HepG2 (cell line): ENCODE data around the gene ZNF740. TPM values are rescaled to one million over a fixed set of nuclear protein-coding genes. Genes with fewer than 3 reads are reported as not detected.

ENCODE experiments used
- ATAC-seq: fragments of 200-7000 bp; cut with Tn5 transposase; 3 replicates; pipeline ENCODE4 v1.9.1; 2020; ENCODE audit warnings: mild to moderate bottlenecking, moderate library complexity
- BruUV-seq: library from RNA; stranded (reverse); fragments of 400-500 nt; replicated peaks from 2 replicates; lab custom pipeline; 2021; lab: Mats Ljungman, UMichigan
- CTCF ChIA-PET: fragments of 300-600 bp; formaldehyde crosslinking; extraction: SDS; loops from one replicate; lab custom pipeline; 2021; ENCODE audit warnings: low total read pairs, inconsistent platforms, low intra/inter-chr PET ratio; lab: Yijun Ruan, JAX
- POLR2A ChIA-PET: fragments of 350-600 bp; sonication (Branson Sonifier 250); formaldehyde crosslinking; loops from one replicate; lab custom pipeline; 2020; ENCODE audit warnings: antibody characterized with exemption, inconsistent platforms; lab: Yijun Ruan, JAX
- DNase-seq: peaks from one replicate; pipeline ENCODE4 v3.0.0-alpha.2; 2015; ENCODE audit warnings: low spot score
- FAIRE-seq: peaks from 3 replicates; lab custom pipeline; 2011; peaks lifted over from hg19 to GRCh38; lab: Jason Lieb, UNC
- H2AFZ ChIP-seq: one replicate; pipeline ENCODE4 v1.6.1; 2011; ENCODE audit warnings: low read length, inconsistent platforms
- H3K27ac ChIP-seq: fragments of 300-600 bp; 3 replicates; pipeline ENCODE4 v1.8.0; 2011; ENCODE audit warnings: mixed run types, mild to moderate bottlenecking, mixed read lengths, low read length, inconsistent platforms; ENCODE audit not compliant: insufficient read depth; ENCODE audit errors: extremely low read length
- H3K27me3 ChIP-seq, 2 experiments: fragments of 200-600 bp in 1 of 2; 2 replicates in 1 of 2; 3 replicates in 1 of 2; pipeline versions ENCODE4 v1.6.0 to v1.8.0; 2011; ENCODE audit warnings: low read length in 2 of 2, mild to moderate bottlenecking in 2 of 2, moderate library complexity in 2 of 2, inconsistent platforms in 1 of 2; ENCODE audit not compliant: insufficient read depth in 2 of 2, control insufficient read depth in 1 of 2
- H3K36me3 ChIP-seq, 2 experiments: fragments of 200-600 bp in 1 of 2; replicated peaks in 1 of 2; 2 replicates in 1 of 2; 3 replicates in 1 of 2; pipeline versions ENCODE4 v1.5.1 to v1.8.0; 2011; ENCODE audit warnings: low read length in 2 of 2, inconsistent platforms in 1 of 2; ENCODE audit not compliant: insufficient read depth in 2 of 2, control insufficient read depth in 1 of 2
- H3K4me1 ChIP-seq: 2 replicates; pipeline ENCODE4 v1.5.1; 2012; ENCODE audit warnings: low read length, inconsistent platforms; ENCODE audit not compliant: insufficient read depth
- H3K4me2 ChIP-seq: 2 replicates; pipeline ENCODE4 v1.6.0; 2011; ENCODE audit warnings: low read depth, low read length, inconsistent platforms
- H3K4me3 ChIP-seq, 3 experiments: fragments of 200-600 bp in 1 of 3; sonication (generic), shearing (Covaris generic) in 1 of 3; replicated peaks in 1 of 3; 2 replicates each; pipeline ENCODE4 v1.5.1; 2011 to 2016; ENCODE audit warnings: low read length in 3 of 3, inconsistent platforms in 2 of 3, low read depth in 2 of 3, mild to moderate bottlenecking in 2 of 3, control low read depth in 1 of 3, mixed read lengths in 1 of 3; ENCODE audit not compliant: insufficient read depth in 1 of 3
- H3K79me2 ChIP-seq: one replicate; pipeline ENCODE4 v1.6.1; 2011; ENCODE audit warnings: low read length, inconsistent platforms; ENCODE audit not compliant: insufficient read depth
- H3K9ac ChIP-seq: 2 replicates; pipeline ENCODE4 v1.6.0; 2011; ENCODE audit warnings: mild to moderate bottlenecking, low read depth, low read length, inconsistent platforms; ENCODE audit not compliant: insufficient read depth
- H3K9me3 ChIP-seq: 2 replicates; pipeline ENCODE4 v1.5.1; 2012; ENCODE audit warnings: mild to moderate bottlenecking, low read length
- H4K20me1 ChIP-seq: 2 replicates; pipeline ENCODE4 v1.6.0; 2011; ENCODE audit warnings: inconsistent platforms, mild to moderate bottlenecking, low read length, moderate library complexity; ENCODE audit not compliant: insufficient read depth
- CERS6 ChIP-seq: sonication (generic); formaldehyde crosslinking; IDR thresholded peaks from 2 replicates; pipeline ENCODE4 v1.5.0; 2020; ENCODE audit warnings: missing genetic modification reagents
- HNF1A ChIP-seq, 2 experiments: sonication (generic) in 1 of 2; formaldehyde crosslinking in 1 of 2; IDR thresholded peaks; 2 replicates each; pipeline versions ENCODE4 v1.4.0 to v1.6.1; 2016 to 2020; ENCODE audit warnings: borderline replicate concordance in 1 of 2, low read depth in 1 of 2, mild to moderate bottlenecking in 1 of 2, missing genetic modification reagents in 1 of 2
- KLF9 ChIP-seq: IDR thresholded peaks from 2 replicates; pipeline ENCODE4 v1.6.1; 2016; ENCODE audit warnings: low read depth
- MATR3 ChIP-seq: sonication (generic); formaldehyde crosslinking; IDR thresholded peaks from 2 replicates; pipeline ENCODE4 v1.4.0; 2020; ENCODE audit warnings: missing genetic modification reagents
- NR2F2 ChIP-seq: IDR thresholded peaks from 2 replicates; pipeline ENCODE4 v1.6.1; 2012; ENCODE audit warnings: low read depth, inconsistent platforms, borderline replicate concordance
- SOX5 ChIP-seq: IDR thresholded peaks from 2 replicates; pipeline ENCODE4 v1.6.1; 2016; ENCODE audit warnings: borderline replicate concordance
- TMF1 ChIP-seq: sonication (generic); formaldehyde crosslinking; IDR thresholded peaks from 2 replicates; pipeline ENCODE4 v1.8.1; 2022; ENCODE audit warnings: low read depth, missing genetic modification reagents
- ZBTB3 ChIP-seq: sonication (generic); formaldehyde crosslinking; IDR thresholded peaks from 2 replicates; pipeline ENCODE4 v1.4.0; 2020; ENCODE audit warnings: low read depth, mild to moderate bottlenecking, moderate library complexity, missing genetic modification reagents, borderline replicate concordance
- ZNF24 ChIP-seq: fragments of 450-650 bp; IDR thresholded peaks from 2 replicates; pipeline ENCODE4 v1.6.1; 2017; ENCODE audit warnings: antibody characterized with exemption, mild to moderate bottlenecking
- ZNF574 ChIP-seq: sonication (generic); formaldehyde crosslinking; IDR thresholded peaks from 2 replicates; pipeline ENCODE4 v1.4.0; 2020; ENCODE audit warnings: missing genetic modification reagents
- in situ Hi-C: cut with HindIII; loops from 2 replicates; pipeline ENCODE4 v1.10.0; 2017; ENCODE audit warnings: low pct_unique_long_range_greater_than_20kb; ENCODE audit not compliant: extremely low pct_ligation_motif_present
- intact Hi-C: fragments of 100-400 bp; cut with micrococcal nuclease; formaldehyde crosslinking; loops from one replicate; pipeline ENCODE4 v1.10.0; 2022; ENCODE audit not compliant: unreplicated experiment
- polyA plus RNA-seq, 8 experiments: library from polyadenylated mRNA; depleted of rRNA in 3 of 8; stranded (reverse) in 7 of 8; unstranded in 1 of 8; fragments of >200 nt; fragmentation: Illumina TruSeq in 4 of 8; extraction: Trizol in 4 of 8; gene quantifications; 2 replicates each; pipeline versions ENCODE4 v1.2.1 to v1.2.3, GENCODE V29; 2011 to 2016; ENCODE audit warnings: low read depth in 4 of 8, missing spikeins in 1 of 8, mixed read lengths in 1 of 8; ENCODE audit not compliant: insufficient read depth in 1 of 8
- total RNA-seq, 5 experiments: library from RNA; depleted of rRNA; stranded (reverse); fragments of >200 nt; fragmentation: Illumina TruSeq; extraction: Trizol; gene quantifications; 2 replicates each; pipeline ENCODE4 v1.2.3, GENCODE V29; 2016; ENCODE audit warnings: low read depth in 1 of 5

The ZNF740 gene
- total and polyA plus RNA-seq, 2 of the 13 experiments (the other 11 are each of a cell fraction or from before 2014, with no cell fraction given): 16.9 to 19.0 TPM

DNA sequence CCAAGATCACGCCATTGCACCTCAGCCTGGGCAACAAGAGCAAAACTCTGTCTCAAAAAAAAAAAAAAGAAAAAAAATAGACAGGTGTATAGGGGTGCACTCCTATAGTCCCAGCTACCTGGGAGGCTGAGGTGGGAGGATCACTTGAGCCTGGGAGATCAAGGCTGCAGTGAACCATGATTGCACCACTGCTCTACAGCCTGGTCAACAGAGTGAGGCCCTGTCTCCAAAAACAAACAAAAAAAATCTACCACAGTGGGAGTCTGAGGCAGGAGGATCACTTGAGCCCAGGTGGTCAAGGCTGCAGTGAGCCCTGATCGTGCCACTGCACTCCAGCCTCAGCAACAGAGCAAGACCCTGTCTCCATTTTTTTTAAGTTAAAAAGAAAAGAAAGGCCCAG, 17.5 kb upstream of the ZNF740 start (continued):
- 0 out of 2 replicates have a peak, but pooled peaks have one; percentile 18 for TF ChIP-seq ZNF574

- H3K4me2 ChIP-seq: no peak overlapping the region
- CTCF ChIA-PET: no interaction called here
- no peak for ATAC-seq
- H3K79me2 ChIP-seq: no peaks in the 10 kb centered on the region
- peaks cover 34% of the 10 kb centered on the region for H3K4me1 ChIP-seq
- TF ChIP-seq ZNF24 (no peak), ZBTB3 (CRISPR knock-in tag) (no peak), NR2F2 (no peak), KLF9 (CRISPR knock-in tag) (no peak), TMF1 (CRISPR knock-in tag) (no peak), SOX5 (CRISPR knock-in tag) (no peak), CERS6 (CRISPR knock-in tag) (no peak), HNF1A (IDR thresholded peaks at IDR 0.05; ENCODE audit: low read depth) (no peak), HNF1A (CRISPR knock-in tag; IDR thresholded peaks at IDR 0.05; ENCODE audit: borderline replicate concordance) (no peak), MATR3 (CRISPR knock-in tag) (no peak)
- TF ChIP-seq, all 625 proteins: peak for 0
- H3K4me3 ChIP-seq: no peak overlapping the region
- DNase-seq: no peak
- BruUV-seq: no TSS peak
- H3K36me3 ChIP-seq: no peaks in the 10 kb centered on the region
- no peaks in the 10 kb centered on the region for H3K9me3 ChIP-seq
- in situ Hi-C loops: no loop called here
- no peaks in the 10 kb centered on the region for H3K27me3 ChIP-seq
- H3K27ac ChIP-seq: no peak overlapping the region
- POLR2A ChIA-PET: no interaction called here
- H4K20me1 ChIP-seq: no peaks in the 10 kb centered on the region
- FAIRE-seq: no peak
- intact Hi-C loops: no loop called here
- no peak overlapping the region for H3K9ac ChIP-seq
- no peak overlapping the region for H2AFZ ChIP-seq
These were observed 13.7 kb upstream of the ZNF740 start for GRCh38 chr12:53166837-53167236.
